NCI-H1092 treated with DMSO at 0.1 percent for 48 hours (cell line): ENCODE data around the gene IFI27L1.
A peak's percentile ranks its signal among the peaks of the same experiment; 100 is the strongest.

Source experiments
- DNase-seq: peaks from one replicate; lab custom pipeline; 2025; lab: John Stamatoyannopoulos, UW

IFI27L1 gene

GRCh38 chr14:94079891-94080620 is 1.1 kb upstream of the IFI27L1 start:
- no peak for DNase-seq

GRCh38 chr14:94081386-94081820 is 293 bp downstream of the IFI27L1 start:
- no peak for DNase-seq

GRCh38 chr14:94087891-94088290 is 6.8 kb downstream of the IFI27L1 start:
- no peak for DNase-seq

GRCh38 chr14:94088516-94088915 is 7.4 kb downstream of the IFI27L1 start:
- no peak for DNase-seq

- no peak for DNase-seq
Measured at GRCh38 chr14:94089479-94089878, 8.4 kb downstream of the IFI27L1 start.

GRCh38 chr14:94093418-94093817 is 12.3 kb downstream of the IFI27L1 start:
- no peak for DNase-seq

GRCh38 chr14:94097091-94097490 is 16.0 kb downstream of the IFI27L1 start:
- no peak for DNase-seq

GRCh38 chr14:94098326-94098992 is 17.3 kb downstream of the IFI27L1 start:
- DNase-seq: no peak

GRCh38 chr14:94099006-94099405 is 17.9 kb downstream of the IFI27L1 start:
- no peak for DNase-seq

- no peak for DNase-seq
Measured at GRCh38 chr14:94100847-94101246, 19.7 kb downstream of the IFI27L1 start.

GRCh38 chr14:94101748-94102147 is 20.6 kb downstream of the IFI27L1 start:
- no peak for DNase-seq

- no peak for DNase-seq
Measured at GRCh38 chr14:94102768-94103482, 21.8 kb downstream of the IFI27L1 start.

- DNase-seq: no peak
Measured at GRCh38 chr14:94103554-94104150, 22.5 kb downstream of the IFI27L1 start.

GRCh38 chr14:94104731-94105130 is 23.6 kb downstream of the IFI27L1 start:
- DNase-seq: no peak

GRCh38 chr14:94109915-94110250 is 28.8 kb downstream of the IFI27L1 start:
- DNase-seq: no peak

- no peak for DNase-seq
Measured at GRCh38 chr14:94110552-94111181, 29.6 kb downstream of the IFI27L1 start, which contains the start of gene IFI27. TSS of gene IFI27 (plus strand) at chr14:94110736.

- no peak for DNase-seq
Measured at GRCh38 chr14:94111276-94112095, 30.4 kb downstream of the IFI27L1 start.

GRCh38 chr14:94112513-94113063 is 31.5 kb downstream of the IFI27L1 start:
- no peak for DNase-seq

GRCh38 chr14:94113073-94113472 is 32.0 kb downstream of the IFI27L1 start:
- no peak for DNase-seq

GRCh38 chr14:94113490-94113889 is 32.4 kb downstream of the IFI27L1 start:
- DNase-seq: peak; percentile 43
